Gastrocnemius medialis (tissue), 4 donors: ENCODE data around the gene MDFIC. TPM values are rescaled to one million over a fixed set of nuclear protein-coding genes. Genes with fewer than 3 reads are reported as not detected.

Experiments used
- ATAC-seq, 2 donors: fragments of 150-250 bp; one replicate each; pipeline ENCODE4 v1.9.1; 2016
- DNase-seq, 2 donors: peaks; one replicate each; pipeline ENCODE4 v3.0.0-alpha.2; 2019
- H3K27ac ChIP-seq, 4 donors: fragments of 200-600 bp; sonication (generic); 1 replicate in 1 of 4; 2 replicates in 3 of 4; pipeline ENCODE4 v1.5.1; 2016 to 2018; ENCODE audit warnings: mild to moderate bottlenecking in 2 of 4, moderate library complexity in 1 of 4
- H3K27me3 ChIP-seq, 3 donors: fragments of 200-600 bp; sonication (generic) in 2 of 3; 1 replicate in 1 of 3; 2 replicates in 2 of 3; pipeline versions ENCODE4 v1.5.1 to v1.6.0; 2016 to 2019; ENCODE audit warnings: mild to moderate bottlenecking in 1 of 3, moderate library complexity in 1 of 3
- H3K36me3 ChIP-seq, 2 donors: fragments of 200-600 bp; sonication (generic) in 1 of 2; one replicate each; pipeline ENCODE4 v1.5.1; 2017 to 2018
- H3K4me1 ChIP-seq, 2 donors: fragments of 200-600 bp; sonication (generic) in 1 of 2; one replicate each; pipeline ENCODE4 v1.5.1; 2016 to 2017; ENCODE audit warnings: mild to moderate bottlenecking in 2 of 2
- H3K4me3 ChIP-seq, 4 donors: fragments of 200-600 bp; sonication (generic) in 3 of 4; 1 replicate in 1 of 4; 2 replicates in 3 of 4; pipeline ENCODE4 v1.5.1; 2016 to 2019; ENCODE audit warnings: mild to moderate bottlenecking in 2 of 4
- H3K9me3 ChIP-seq, 3 donors: fragments of 200-600 bp; sonication (generic) in 2 of 3; 1 replicate in 1 of 3; 2 replicates in 2 of 3; pipeline ENCODE4 v1.5.1; 2016 to 2019
- POLR2A ChIP-seq, 2 donors: fragments of 450-650 bp; IDR thresholded peaks; one replicate each; pipeline ENCODE4 v1.6.1; 2017; ENCODE audit warnings: antibody characterized with exemption in 2 of 2, mild to moderate bottlenecking in 2 of 2, moderate library complexity in 2 of 2
- in situ Hi-C, 4 donors: fragments of 200-750 bp; cut with MboI; loops; one replicate each; pipeline versions ENCODE4 v1.15.0 to v1.8.0; 2017; ENCODE audit warnings: low sequenced_read_pairs in 4 of 4
- intact Hi-C: fragments of 100-400 bp; cut with DNase I; formaldehyde crosslinking; loops from one replicate; pipeline ENCODE4 v1.15.1; 2023; ENCODE audit warnings: low total_unique reads
- total RNA-seq, 4 donors: library from RNA; depleted of rRNA; stranded (reverse); fragments of >200 nt; gene quantifications; one replicate each; pipeline versions ENCODE4 v1.1.0 to v1.2.3, GENCODE V29; 2016
- TF ChIP-seq, protein P1 (sequence below), 5 experiments: fragments of 450-650 bp in 3 of 5; fragments of 200-600 bp in 2 of 5; sonication (generic) in 2 of 5; IDR thresholded peaks in 4 of 5; conservative IDR thresholded peaks in 1 of 5; 1 replicate in 4 of 5; 2 replicates in 1 of 5; pipeline ENCODE4 v1.5.1; 2016 to 2019; ENCODE audit warnings: antibody characterized with exemption in 5 of 5, mild to moderate bottlenecking in 3 of 5, moderate library complexity in 3 of 5

Gene MDFIC
- total RNA-seq, 4 donors from 2014 or later: 6.3 to 11.6 (median 10.6) TPM

DNA sequence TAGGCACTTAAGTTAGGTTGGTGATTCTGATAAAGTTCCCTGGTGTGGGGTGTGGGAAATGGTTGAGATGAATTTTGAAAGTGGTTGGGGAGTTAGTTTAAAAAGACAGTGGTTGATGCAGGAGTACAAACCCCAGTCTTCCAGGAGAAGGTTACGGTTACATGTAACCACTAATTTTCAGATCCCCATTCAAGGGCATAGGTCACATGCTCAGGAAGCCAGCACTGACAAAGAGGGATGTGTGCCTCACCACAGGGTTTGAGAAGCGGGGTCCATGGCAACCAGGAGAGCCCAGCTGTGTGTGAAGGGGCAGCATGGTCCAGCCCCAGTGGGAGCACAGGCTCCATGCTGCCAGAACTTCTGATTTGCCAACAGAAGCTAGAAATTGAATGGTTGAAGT, 144.2 kb downstream of the MDFIC start:
- no peak for ATAC-seq
- H3K9me3 ChIP-seq: no peaks in the 10 kb centered on the region
- no peak overlapping the region for H3K27ac ChIP-seq
- in situ Hi-C loops: no loop called here
- no peaks in the 10 kb centered on the region for H3K27me3 ChIP-seq
- H3K4me3 ChIP-seq: no peak overlapping the region
- intact Hi-C loops: no loop called here
- no peak for DNase-seq
- TF ChIP-seq, protein P1, sequence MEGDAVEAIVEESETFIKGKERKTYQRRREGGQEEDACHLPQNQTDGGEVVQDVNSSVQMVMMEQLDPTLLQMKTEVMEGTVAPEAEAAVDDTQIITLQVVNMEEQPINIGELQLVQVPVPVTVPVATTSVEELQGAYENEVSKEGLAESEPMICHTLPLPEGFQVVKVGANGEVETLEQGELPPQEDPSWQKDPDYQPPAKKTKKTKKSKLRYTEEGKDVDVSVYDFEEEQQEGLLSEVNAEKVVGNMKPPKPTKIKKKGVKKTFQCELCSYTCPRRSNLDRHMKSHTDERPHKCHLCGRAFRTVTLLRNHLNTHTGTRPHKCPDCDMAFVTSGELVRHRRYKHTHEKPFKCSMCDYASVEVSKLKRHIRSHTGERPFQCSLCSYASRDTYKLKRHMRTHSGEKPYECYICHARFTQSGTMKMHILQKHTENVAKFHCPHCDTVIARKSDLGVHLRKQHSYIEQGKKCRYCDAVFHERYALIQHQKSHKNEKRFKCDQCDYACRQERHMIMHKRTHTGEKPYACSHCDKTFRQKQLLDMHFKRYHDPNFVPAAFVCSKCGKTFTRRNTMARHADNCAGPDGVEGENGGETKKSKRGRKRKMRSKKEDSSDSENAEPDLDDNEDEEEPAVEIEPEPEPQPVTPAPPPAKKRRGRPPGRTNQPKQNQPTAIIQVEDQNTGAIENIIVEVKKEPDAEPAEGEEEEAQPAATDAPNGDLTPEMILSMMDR (IDR thresholded peaks at IDR 0.05 in 4 of 5, conservative IDR thresholded peaks at IDR 0.05 in 1 of 5): no peak
- TF ChIP-seq POLR2A (IDR thresholded peaks at IDR 0.05): no peak
- no peaks in the 10 kb centered on the region for H3K4me1 ChIP-seq
- H3K36me3 ChIP-seq: no peaks in the 10 kb centered on the region

DNA sequence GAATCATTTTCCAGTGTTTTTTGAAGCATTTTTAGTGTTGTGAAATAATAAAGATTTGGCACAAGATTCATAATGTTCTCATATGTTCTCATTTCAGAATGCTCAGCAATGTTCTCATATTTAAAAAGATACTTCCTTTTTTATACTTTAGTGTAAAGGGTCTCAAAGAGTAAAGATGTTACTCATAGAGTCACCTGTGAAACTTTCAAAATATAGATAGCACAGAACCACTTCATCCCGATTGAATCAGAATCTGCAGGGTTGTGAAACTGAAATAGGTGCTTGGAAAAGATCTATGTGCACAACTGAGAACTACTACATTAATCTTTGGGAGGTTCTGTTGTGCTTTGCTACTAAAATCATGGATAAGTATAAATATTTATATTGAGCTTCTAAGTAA, 144.7 kb downstream of the MDFIC start:
- intact Hi-C loops (no loop called here), in situ Hi-C loops (no loop called here)
- no peak for TF ChIP-seq POLR2A (IDR thresholded peaks at IDR 0.05)
- TF ChIP-seq, protein P1 (IDR thresholded peaks at IDR 0.05 in 4 of 5, conservative IDR thresholded peaks at IDR 0.05 in 1 of 5): no peak
- H3K27ac ChIP-seq: no peak overlapping the region
- H3K4me1 ChIP-seq: no peaks in the 10 kb centered on the region
- no peak overlapping the region for H3K4me3 ChIP-seq
- H3K27me3 ChIP-seq: no peaks in the 10 kb centered on the region
- no peaks in the 10 kb centered on the region for H3K9me3 ChIP-seq
- H3K36me3 ChIP-seq: no peaks in the 10 kb centered on the region
- ATAC-seq: no peak
- no peak for DNase-seq

DNA sequence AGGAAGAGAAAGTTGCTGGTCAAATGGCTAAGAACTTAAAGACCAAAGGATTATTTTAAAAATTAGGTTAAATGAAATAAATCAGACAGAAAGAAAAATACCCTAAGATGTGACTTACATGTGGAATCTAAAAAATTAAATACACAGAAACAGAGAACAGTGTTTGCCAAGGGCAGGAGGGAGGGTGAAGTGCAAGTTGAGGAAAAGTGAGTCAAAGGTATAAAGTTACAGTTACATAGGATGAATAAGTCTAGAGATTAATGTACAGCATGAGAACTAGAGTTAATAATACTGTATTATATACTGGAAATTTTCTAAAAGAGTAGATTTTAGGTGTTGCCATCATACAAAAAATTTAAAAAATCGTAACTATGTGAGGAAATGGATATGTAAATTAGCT, 146.3 kb downstream of the MDFIC start:
- Histone ChIP-seq H3K36me3 (no peaks in the 10 kb centered on the region), H3K27me3 (no peaks in the 10 kb centered on the region), H3K4me3 (no peak overlapping the region), H3K9me3 (no peaks in the 10 kb centered on the region), H3K4me1 (no peaks in the 10 kb centered on the region), H3K27ac (no peak overlapping the region)
- ATAC-seq (no peak), DNase-seq (no peak)
- in situ Hi-C loops (no loop called here), intact Hi-C loops (no loop called here)
- TF ChIP-seq, protein P1 (IDR thresholded peaks at IDR 0.05 in 4 of 5, conservative IDR thresholded peaks at IDR 0.05 in 1 of 5): no peak
- no peak for TF ChIP-seq POLR2A (IDR thresholded peaks at IDR 0.05)
